ENCODE results near the gene MTMR10.

Gene MTMR10

DNA sequence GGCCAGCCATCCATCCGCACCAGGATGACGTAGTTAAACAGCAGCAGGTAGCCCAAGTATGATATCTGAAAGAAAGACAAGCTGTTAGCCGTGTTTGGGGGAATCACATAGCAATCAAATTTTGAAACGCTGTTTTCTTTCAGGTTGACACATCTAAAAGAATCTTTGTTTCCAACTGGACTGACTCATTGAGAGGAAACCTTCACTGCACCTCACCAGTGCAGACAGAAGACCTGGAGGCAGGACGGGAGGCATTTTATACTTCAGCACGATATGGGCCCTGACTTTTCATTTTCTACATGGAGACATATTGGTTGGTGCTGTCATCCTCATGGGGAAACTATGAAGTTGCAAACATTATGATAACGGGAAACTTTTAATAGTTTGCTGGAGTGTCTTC is 44.2 kb upstream of the MTMR10 start:
- H3K27me3 ChIP-seq (ENCODE audit: insufficient read depth, low read depth, severe bottlenecking), result no peaks in the 10 kb centered on the region
- no peaks in the 10 kb centered on the region for H3K9me3 ChIP-seq (ENCODE audit: severe bottlenecking)
- no peaks in the 10 kb centered on the region for H3K36me3 ChIP-seq
- TF ChIP-seq, protein P1, sequence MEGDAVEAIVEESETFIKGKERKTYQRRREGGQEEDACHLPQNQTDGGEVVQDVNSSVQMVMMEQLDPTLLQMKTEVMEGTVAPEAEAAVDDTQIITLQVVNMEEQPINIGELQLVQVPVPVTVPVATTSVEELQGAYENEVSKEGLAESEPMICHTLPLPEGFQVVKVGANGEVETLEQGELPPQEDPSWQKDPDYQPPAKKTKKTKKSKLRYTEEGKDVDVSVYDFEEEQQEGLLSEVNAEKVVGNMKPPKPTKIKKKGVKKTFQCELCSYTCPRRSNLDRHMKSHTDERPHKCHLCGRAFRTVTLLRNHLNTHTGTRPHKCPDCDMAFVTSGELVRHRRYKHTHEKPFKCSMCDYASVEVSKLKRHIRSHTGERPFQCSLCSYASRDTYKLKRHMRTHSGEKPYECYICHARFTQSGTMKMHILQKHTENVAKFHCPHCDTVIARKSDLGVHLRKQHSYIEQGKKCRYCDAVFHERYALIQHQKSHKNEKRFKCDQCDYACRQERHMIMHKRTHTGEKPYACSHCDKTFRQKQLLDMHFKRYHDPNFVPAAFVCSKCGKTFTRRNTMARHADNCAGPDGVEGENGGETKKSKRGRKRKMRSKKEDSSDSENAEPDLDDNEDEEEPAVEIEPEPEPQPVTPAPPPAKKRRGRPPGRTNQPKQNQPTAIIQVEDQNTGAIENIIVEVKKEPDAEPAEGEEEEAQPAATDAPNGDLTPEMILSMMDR (IDR thresholded peaks at IDR 0.05; ENCODE audit: low read depth, low read length), result no peak
- no peak overlapping the region for H3K4me3 ChIP-seq (ENCODE audit: low read depth, low read length)
- DNase-seq, result no peak
- H3K27ac ChIP-seq, result no peak overlapping the region

DNA sequence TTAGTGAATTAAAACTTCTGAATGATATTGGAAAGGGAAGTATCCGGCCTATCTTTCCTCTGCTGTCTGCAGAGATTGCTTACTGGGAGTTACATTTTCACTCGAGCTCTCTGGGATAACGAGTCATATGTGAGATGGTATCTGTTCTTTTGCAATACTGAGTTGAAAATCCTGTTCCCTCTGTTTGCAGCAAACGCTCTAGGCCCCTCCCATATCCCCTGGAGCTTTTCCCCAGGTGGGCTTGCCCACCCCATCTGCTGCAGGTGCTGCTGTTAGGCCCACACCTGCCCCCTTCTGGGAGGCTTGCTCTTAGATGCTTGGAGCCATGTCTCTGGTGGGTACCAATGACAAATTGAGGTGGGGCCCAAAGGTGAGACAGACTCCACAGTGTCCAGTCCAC is 42.7 kb upstream of the MTMR10 start:
- no peak for DNase-seq

DNA sequence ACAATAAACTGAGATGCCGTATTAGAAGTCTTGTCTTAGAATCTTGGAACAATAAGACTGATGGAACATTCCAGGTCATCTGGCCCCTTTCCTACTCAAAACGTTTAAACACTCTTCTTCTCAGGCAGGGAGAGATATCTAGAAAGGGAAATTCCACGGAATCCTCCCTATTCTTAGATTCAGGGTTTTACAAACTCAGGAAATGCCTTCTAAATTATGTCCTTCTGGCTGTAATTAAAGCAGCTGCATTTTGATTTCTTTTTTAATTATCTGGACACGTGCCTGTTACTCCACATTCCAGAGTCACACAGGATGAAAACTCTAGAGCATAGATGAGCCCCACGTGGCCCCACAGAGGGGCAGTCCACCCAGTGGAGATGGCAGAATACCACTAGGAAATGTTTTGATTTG is 41.5 kb upstream of the MTMR10 start:
- no peaks in the 10 kb centered on the region for H3K36me3 ChIP-seq
- no peaks in the 10 kb centered on the region for H3K27me3 ChIP-seq (ENCODE audit: insufficient read depth, low read depth, severe bottlenecking)
- H3K9me3 ChIP-seq (ENCODE audit: severe bottlenecking), result no peaks in the 10 kb centered on the region
- no peak overlapping the region for H3K27ac ChIP-seq
- no peak for DNase-seq
- TF ChIP-seq, protein P1 (IDR thresholded peaks at IDR 0.05; ENCODE audit: low read depth, low read length), result no peak
- no peak overlapping the region for H3K4me3 ChIP-seq (ENCODE audit: low read depth, low read length)

More for the DNA sequence above, 42.7 kb upstream of the MTMR10 start:
- H3K36me3 ChIP-seq, result no peaks in the 10 kb centered on the region
- no peak overlapping the region for H3K27ac ChIP-seq
- H3K4me3 ChIP-seq (ENCODE audit: low read depth, low read length), result no peak overlapping the region
- H3K9me3 ChIP-seq (ENCODE audit: severe bottlenecking), result no peaks in the 10 kb centered on the region
- no peaks in the 10 kb centered on the region for H3K27me3 ChIP-seq (ENCODE audit: insufficient read depth, low read depth, severe bottlenecking)
- TF ChIP-seq, protein P1 (IDR thresholded peaks at IDR 0.05; ENCODE audit: low read depth, low read length), result 0 out of 2 replicates have a peak, but pooled peaks have one; percentile 3

DNA sequence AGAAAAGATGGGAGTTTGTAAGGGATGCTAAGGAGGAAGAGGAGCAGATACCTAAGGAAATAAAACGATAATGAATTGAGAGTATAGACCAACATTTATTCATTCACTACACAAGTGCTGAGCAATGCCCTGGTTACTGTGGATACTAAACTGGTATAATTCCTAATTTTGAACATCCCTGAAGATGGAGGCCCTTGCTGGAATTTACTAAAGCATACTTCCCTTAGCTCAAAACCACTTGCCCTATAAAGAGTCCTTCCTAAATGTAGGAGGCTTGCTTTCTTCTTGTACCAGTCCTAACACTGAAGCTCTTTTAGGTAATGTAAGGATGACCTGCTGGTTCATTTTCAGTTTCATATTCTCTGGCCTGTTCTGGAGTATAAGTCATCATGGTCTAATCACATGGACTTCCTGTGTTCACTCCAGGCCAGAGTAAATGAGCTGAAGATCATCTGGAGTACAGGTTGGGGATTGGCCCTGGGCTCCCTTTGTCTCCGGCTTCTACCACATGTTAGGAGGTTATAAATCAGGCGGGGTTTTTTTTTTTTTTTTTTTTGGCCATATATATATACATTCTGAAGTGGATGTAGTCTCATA is 40.1 kb upstream of the MTMR10 start:
- Histone ChIP-seq H3K27ac (no peak overlapping the region), H3K27me3 (ENCODE audit: insufficient read depth, low read depth, severe bottlenecking) (no peaks in the 10 kb centered on the region), H3K36me3 (no peaks in the 10 kb centered on the region), H3K4me3 (ENCODE audit: low read depth, low read length) (no peak overlapping the region), H3K9me3 (ENCODE audit: severe bottlenecking) (no peaks in the 10 kb centered on the region)
- TF ChIP-seq, protein P1 (IDR thresholded peaks at IDR 0.05; ENCODE audit: low read depth, low read length), result no peak
- no peak for DNase-seq

DNA sequence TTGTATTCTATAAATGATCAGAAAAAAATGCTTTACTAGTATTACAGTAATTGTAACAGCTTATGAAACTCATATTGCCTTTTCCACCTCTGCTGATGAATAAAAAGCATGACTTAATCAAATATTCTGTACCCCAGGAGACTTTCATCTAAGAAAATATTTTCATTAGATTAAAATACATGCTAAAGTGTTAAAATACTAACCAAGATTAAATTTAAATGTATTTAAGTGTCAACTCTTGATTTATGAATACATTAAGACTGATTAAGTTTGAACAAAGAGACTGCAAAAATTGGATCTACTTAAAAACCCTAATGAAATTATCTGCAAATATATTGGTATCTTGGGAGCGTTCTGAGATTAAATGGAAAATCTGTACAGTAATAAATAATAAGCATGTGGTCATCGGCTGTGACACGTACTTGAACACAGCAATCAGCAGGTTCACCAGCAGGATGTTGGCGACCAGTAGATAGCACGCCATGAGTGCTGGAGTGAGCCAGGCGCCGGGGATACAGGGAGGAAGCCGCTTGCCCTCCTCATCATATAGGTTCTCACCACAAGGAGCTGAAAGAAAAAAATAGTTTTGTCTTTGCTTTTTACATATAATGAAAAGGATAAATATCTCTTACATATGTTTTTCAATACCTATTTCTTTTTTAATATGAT is 36.6 kb upstream of the MTMR10 start:
- TF ChIP-seq, protein P1 (IDR thresholded peaks at IDR 0.05; ENCODE audit: low read depth, low read length), result no peak
- Histone ChIP-seq H3K9me3 (ENCODE audit: severe bottlenecking) (no peaks in the 10 kb centered on the region), H3K27me3 (ENCODE audit: insufficient read depth, low read depth, severe bottlenecking) (no peaks in the 10 kb centered on the region), H3K4me3 (ENCODE audit: low read depth, low read length) (no peak overlapping the region), H3K27ac (no peak overlapping the region), H3K36me3 (no peaks in the 10 kb centered on the region)
- no peak for DNase-seq

Data from WERI-Rb-1 (cell line).